Measurements from ENCODE around the gene SLC41A3. TPM values are rescaled to one million over a fixed set of nuclear protein-coding genes. Genes with fewer than 3 reads are reported as not detected.
"Not testable (repeated sequence)": the region's sequence is repeated elsewhere in the genome, so short reads cannot be mapped to it uniquely, and the experiment has no call there.

SLC41A3 gene
- polyA plus RNA-seq, 1 donor, result 47.0 TPM

DNA sequence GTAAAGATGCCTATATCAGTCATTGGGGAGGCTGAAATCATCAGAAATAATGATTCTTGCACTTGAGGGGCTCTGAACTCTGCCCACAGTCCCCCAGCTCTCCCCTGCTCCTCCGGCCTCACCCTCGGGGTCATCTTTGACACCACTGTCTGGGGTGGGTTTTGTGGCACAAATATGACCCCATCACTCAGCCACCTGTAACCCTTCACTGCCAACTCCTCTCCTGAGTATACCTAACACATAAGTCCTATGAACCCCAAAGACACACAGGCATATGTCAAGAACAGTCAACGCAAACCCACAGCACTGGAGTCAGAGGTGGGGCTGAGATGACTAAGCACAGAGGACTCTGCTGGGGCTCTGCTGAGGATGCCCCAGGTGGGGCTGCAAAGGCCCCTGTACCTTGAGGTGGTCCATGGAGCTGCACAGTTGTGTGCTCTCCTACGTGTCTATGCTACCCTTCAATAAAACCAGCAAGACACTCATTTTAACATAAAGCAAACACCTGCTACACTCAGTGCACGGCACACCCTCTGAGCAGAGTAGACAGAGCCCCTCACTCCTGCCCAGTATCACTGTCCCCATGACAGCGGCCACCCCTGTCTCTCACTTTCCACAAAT is 29.9 kb downstream of the SLC41A3 start:
- DNase-seq (ENCODE audit: low read depth), result no peak

DNA sequence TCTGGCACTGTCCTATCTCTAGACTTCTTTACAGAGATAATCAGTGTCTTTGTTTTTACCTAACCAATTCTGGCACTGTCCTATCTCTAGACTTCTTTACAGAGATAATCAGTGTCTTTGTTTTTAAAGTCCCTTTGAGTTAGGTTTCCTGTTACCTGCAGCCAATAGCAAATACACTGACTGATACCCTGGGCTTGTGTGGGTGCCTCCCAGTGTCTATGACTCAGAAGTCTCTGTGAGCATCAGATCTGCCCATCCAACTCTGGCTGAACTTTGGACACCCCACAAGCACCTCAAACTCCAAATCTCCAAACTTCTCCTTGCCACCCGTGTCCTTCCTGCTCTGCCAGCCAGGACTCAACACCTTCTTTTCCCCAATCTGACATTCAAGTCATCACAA is 30.4 kb downstream of the SLC41A3 start:
- no peak for DNase-seq (ENCODE audit: low read depth)

GRCh38 chr3:126052196-126053058 is 31.5 kb downstream of the SLC41A3 start:
- DNase-seq (ENCODE audit: low read depth), result no peak

- no peak for DNase-seq (ENCODE audit: low read depth)
Observed at GRCh38 chr3:126051741-126052140, 32.2 kb downstream of the SLC41A3 start.

DNA sequence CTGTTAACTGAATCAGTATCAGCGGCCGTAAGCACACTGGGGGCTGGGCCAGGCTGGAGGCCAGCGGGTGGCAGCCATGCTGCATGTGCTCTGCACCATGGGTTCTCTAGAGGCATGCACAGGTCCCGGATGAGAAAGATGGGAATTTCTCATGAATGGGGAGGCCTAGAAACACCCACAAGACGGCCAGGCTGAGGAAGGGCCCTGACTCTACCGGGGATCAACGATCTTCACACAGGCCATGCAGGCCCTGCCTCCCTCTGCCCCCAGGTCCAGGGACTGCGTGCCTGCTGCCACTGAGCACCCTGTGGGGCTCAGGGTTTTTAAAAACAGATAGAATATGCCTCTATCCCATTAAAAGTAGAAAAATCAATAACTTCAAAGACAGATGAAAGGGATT is 32.7 kb downstream of the SLC41A3 start:
- no peak for DNase-seq (ENCODE audit: low read depth)

- no peak for DNase-seq (ENCODE audit: low read depth)
Observed at GRCh38 chr3:126050626-126051025, 33.3 kb downstream of the SLC41A3 start.

GRCh38 chr3:126050050-126050392 is 33.9 kb downstream of the SLC41A3 start:
- no peak for DNase-seq (ENCODE audit: low read depth)

DNA sequence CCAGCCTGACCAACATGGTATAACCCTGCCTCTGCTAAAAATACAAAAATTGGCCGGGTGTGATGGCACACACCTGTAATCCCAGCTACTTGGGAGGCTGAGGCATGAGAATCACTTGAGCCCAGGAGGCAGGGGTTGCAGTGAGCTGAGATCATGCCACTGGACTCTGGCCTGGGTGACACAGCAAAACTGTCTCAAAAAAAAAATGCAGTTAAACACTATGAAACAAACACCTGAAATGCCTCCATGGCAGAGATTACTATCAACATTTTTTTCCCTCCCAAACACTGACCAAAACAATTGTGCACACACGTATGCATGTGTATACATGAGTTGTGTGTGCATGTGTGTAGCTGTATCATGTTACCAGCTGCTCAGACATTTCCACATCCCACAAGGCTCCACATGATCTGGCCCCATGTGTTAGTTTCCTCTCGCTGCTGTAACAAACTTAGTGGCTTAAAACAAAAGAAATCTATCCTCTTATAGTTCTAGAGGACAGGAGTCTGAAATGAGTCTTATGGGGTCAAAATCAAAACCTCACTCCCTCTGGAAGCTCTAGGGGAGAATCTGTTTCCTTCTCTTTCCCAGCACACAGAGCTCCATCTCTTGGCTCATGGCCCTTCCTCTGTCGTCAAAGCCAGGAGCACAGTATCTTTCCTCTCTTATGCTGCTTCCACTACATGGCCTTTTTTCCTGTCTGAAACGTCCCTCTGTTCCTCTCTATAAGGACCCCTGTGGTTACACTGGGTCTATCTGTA is 34.5 kb downstream of the SLC41A3 start:
- no peak for DNase-seq (ENCODE audit: low read depth)

GRCh38 chr3:126040386-126040785 is 43.5 kb downstream of the SLC41A3 start:
- no peak for DNase-seq (ENCODE audit: low read depth)

DNA sequence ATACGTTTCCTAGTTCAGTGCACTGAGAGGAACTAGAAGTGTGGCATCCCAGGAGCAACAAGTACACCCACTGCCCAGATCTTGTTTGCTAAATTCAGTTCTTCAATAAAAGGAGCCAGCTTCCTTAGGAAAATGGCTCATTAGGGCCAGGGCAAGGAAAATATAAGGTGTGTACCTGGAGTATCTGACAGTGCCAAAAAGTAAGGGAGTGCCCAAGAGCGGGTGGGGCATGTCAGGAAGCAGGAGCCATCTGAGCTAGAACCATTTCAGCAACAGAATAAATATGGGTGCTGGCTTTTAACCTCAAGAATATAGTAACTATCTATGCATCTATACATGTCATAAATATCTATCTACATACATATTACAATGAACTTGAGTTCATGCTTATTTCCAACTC is 44.1 kb downstream of the SLC41A3 start:
- no peak for DNase-seq (ENCODE audit: low read depth)

- DNase-seq (ENCODE audit: low read depth), result not testable (repeated sequence)
Observed at GRCh38 chr3:126038791-126039190, 45.1 kb downstream of the SLC41A3 start.

- no peak for DNase-seq (ENCODE audit: low read depth)
Observed at GRCh38 chr3:126036056-126036549, 47.8 kb downstream of the SLC41A3 start.

GRCh38 chr3:126035362-126036050 is 48.4 kb downstream of the SLC41A3 start:
- DNase-seq (ENCODE audit: low read depth), result no peak

DNA sequence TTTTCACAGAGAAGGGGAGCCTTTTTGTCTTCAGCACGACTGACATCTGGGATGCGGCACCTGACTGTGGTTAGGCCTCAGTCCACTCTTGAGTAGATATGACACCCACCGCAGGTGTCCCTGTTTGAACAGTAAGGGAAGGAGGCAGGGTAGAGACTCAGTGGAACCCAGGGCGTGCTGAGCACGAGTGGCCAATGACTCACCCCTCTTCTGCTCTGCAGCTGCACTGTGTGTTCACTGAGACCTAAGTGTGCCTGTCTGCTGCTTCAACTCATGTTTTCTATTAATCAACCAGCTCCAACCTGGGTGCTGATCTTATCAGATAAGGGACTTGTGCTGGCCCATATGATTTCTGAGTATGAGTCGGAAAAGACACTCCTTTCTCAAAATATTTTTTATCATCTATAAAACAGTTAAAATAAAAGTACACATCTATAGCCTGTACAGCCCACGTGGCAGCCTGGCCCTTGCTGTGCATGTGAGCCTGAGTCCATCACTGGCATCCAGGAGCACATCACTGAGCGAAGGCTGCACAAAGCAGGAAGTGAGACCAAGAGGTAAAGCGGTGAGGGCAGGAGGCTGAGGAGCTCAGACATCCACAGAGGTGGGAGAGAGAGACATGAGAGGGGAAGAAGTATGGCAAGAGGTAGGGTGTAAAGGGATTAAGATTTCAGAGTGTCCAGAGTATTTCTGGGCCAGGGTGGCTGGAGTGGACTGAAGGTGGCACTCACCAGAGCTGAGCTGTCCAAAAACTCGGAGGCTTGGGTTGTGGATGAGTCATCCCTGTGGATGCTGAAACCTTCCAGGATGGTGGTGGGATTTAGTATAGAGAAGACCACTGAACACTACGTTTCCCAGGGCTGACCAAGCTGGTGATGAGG is 49.2 kb downstream of the SLC41A3 start:
- DNase-seq (ENCODE audit: low read depth), result no peak

- no peak for DNase-seq (ENCODE audit: low read depth)
Observed at GRCh38 chr3:126033765-126034164, 50.2 kb downstream of the SLC41A3 start.

DNA sequence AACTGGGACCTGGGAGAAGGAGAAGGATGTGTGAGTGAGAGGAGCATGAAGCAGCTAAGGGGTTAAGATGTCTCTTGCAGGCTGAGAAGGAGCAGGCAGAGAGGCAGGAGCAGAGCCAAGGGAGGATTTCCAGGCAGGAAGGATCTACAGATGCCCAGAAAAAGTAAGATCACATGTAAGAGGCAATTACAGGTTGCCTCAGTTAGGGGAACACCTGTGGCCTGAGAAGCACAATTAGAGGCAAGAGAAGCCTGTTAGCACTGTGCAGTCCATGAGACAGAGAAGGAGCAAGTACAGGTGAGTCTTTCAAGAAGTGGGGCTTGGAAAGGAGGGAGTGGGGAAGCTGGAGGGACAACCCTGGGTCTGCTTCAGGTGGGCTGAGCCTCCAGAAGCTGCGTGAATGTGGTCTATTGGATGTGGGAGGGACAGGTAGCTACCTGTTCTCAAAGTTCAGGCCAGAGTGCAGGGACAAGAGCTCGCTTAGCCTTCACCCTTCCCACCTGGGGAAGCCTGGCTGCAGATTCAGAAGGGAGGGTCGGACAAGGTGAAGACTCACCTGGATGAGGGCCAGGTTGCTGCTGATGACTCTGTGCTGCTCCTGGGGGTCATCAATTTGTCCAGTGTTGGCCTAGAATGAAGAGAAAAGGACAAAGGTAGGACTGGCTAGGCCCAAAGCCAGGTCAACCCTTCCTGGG is 50.7 kb downstream of the SLC41A3 start:
- DNase-seq (ENCODE audit: low read depth), result no peak

- no peak for DNase-seq (ENCODE audit: low read depth)
Observed at GRCh38 chr3:126031981-126032471, 51.9 kb downstream of the SLC41A3 start.

DNA sequence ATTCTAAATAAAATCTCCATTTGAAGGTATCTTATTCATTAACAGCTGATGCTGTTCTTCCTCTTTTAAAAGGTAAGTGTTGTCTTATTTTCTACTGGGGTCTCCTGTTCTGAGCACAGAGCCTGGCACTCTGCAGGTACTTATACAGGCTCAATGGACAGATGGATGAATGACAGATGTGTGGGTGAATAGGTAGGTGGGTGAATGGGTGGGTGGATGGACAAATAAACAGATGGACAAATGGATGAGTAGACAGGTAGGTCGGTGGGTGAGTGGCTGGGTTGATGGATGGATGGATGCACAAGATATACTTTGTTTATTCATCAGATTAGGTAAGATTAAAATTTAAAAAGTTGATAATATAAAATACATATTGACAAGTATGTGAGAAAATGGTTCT is 53.5 kb downstream of the SLC41A3 start:
- DNase-seq (ENCODE audit: low read depth), result no peak

DNA sequence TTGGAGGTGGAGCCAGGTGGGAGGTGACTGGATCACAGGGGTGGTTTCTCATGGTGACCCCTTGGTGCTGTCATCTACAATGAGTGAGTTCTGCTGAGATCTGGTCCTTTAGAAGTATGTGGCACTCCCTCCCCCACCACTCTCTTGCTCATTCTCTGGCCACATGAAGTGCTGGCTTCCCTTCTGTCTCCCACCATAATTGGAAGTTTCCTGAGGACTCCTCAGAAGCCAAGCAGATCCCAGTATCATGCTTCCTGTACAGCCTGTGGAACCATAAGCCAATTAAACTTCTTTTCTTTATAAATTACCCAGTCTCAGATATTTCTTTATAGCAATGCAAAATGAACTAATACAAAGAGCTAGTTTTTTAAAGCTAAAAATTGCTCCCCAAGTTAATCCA is 54.7 kb downstream of the SLC41A3 start:
- no peak for DNase-seq (ENCODE audit: low read depth)

- no peak for DNase-seq (ENCODE audit: low read depth)
Observed at GRCh38 chr3:126028096-126028495, 55.8 kb downstream of the SLC41A3 start.
